Adipocyte (in vitro differentiated cells): ENCODE measurements around the gene COX5A.
A peak's percentile ranks its signal among the peaks of the same experiment; 100 is the strongest.
"Not testable (repeated sequence)": the region's sequence is repeated elsewhere in the genome, so short reads cannot be mapped to it uniquely, and the experiment has no call there.

Experiments used
- DNase-seq: peaks from one replicate; pipeline ENCODE4 v3.0.0-alpha.2; 2015; ENCODE audit warnings: low read depth
- H3K27me3 ChIP-seq: replicated peaks from 2 replicates; pipeline ENCODE4 v1.7.0; 2013; ENCODE audit warnings: mild to moderate bottlenecking, low read length, moderate library complexity; ENCODE audit not compliant: control insufficient read depth, insufficient read depth
- H3K36me3 ChIP-seq: 2 replicates; pipeline ENCODE4 v1.7.0; 2013; ENCODE audit warnings: low read length, mild to moderate bottlenecking, moderate library complexity; ENCODE audit not compliant: control insufficient read depth, insufficient read depth, severe bottlenecking
- H3K4me1 ChIP-seq: 2 replicates; pipeline ENCODE4 v1.7.0; 2013; ENCODE audit warnings: mild to moderate bottlenecking, low read length, moderate library complexity; ENCODE audit not compliant: control insufficient read depth, insufficient read depth
- H3K4me3 ChIP-seq: 2 replicates; pipeline ENCODE4 v1.7.0; 2013; ENCODE audit warnings: mild to moderate bottlenecking, low read length, moderate library complexity
- H3K9ac ChIP-seq: 2 replicates; pipeline ENCODE4 v1.7.0; 2013; ENCODE audit warnings: mild to moderate bottlenecking, low read length, moderate library complexity
- H3K9me3 ChIP-seq: 2 replicates; pipeline ENCODE4 v1.7.0; 2013; ENCODE audit warnings: mild to moderate bottlenecking, low read length, moderate library complexity; ENCODE audit not compliant: control insufficient read depth

COX5A gene

DNA sequence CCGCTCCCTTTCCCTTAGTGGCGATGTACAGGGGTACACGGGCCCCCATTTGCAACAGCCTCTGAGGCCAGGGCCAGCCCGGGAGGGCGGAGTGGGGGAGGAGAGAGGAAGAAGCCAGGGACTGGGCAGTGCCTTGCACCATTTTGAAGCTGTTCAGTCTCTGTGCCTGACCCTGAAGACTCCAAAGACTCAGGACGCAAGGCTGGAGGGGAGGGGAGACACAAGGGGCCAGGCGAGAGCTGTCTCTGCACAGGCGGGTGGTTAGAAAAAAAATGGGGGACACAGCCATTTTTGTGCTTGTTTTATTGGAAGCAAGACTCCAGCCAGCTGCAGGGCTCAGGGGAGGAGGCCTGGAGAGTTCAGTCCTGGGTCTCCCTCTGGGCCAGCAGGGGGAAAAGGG, 17.1 kb upstream of the COX5A start:
- DNase-seq, result no peak
- H3K4me1 ChIP-seq, result peaks cover 36% of the 10 kb centered on the region
- peaks cover 17% of the 10 kb centered on the region for H3K27me3 ChIP-seq
- H3K4me3 ChIP-seq, result peak overlapping the region; percentile 76
- H3K9ac ChIP-seq, result peak overlapping the region; percentile 24
- no peaks in the 10 kb centered on the region for H3K9me3 ChIP-seq
- no peaks in the 10 kb centered on the region for H3K36me3 ChIP-seq

DNA sequence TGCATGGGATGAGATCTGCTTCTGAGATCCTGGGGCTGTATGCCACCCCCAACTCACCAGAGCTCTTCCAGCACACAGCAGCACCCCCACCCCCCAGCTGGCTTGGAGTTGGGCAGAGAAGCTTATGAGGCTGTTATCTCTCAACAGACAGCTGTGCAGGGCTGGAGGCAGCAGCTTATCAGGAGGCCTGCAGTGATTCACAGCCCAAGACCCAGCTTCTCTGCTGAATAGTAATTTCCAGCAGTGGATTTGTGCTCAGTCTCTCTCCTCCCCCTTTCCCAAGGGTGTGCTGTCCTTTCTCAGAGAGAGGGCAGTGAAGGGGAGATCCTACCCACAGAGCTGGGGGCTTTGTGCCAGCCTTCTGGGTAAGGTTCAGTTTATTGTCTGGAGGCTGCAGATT, 16.6 kb upstream of the COX5A start:
- H3K36me3 ChIP-seq, result no peaks in the 10 kb centered on the region
- no peak overlapping the region for H3K4me3 ChIP-seq
- no peaks in the 10 kb centered on the region for H3K9me3 ChIP-seq
- H3K27me3 ChIP-seq, result peaks cover 15% of the 10 kb centered on the region
- peaks cover 36% of the 10 kb centered on the region for H3K4me1 ChIP-seq
- peak; percentile 32 for DNase-seq
- H3K9ac ChIP-seq, result no peak overlapping the region

DNA sequence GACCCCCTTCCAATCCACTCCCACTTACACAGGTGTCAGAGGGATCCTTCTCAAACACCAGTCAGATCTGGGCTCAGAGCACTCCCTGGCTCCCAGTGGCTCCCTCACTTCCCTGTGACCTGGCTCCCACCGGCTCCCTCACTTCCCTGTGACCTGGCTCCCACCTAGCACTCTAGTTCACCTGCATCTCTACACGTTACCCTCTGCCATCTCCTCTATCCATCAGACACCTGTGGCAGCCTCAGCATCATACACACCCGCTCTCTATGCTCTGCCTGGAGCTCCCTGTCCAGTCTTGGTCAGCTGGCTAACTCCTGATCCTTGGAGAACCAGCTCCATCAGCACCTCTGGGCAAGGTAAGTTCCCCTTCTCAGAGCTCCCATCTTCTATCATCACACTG, 13.1 kb upstream of the COX5A start:
- no peaks in the 10 kb centered on the region for H3K27me3 ChIP-seq
- H3K36me3 ChIP-seq, result no peaks in the 10 kb centered on the region
- no peak overlapping the region for H3K4me3 ChIP-seq
- H3K9me3 ChIP-seq, result no peaks in the 10 kb centered on the region
- DNase-seq, result no peak
- peaks cover 21% of the 10 kb centered on the region for H3K4me1 ChIP-seq
- no peak overlapping the region for H3K9ac ChIP-seq

GRCh38 chr15:74950078-74950908, 12.4 kb upstream of the COX5A start:
- H3K9me3 ChIP-seq, result no peaks in the 10 kb centered on the region
- no peaks in the 10 kb centered on the region for H3K36me3 ChIP-seq
- H3K4me3 ChIP-seq, result no peak overlapping the region
- peaks cover 14% of the 10 kb centered on the region for H3K4me1 ChIP-seq
- peak; percentile 92 for DNase-seq
- H3K9ac ChIP-seq, result no peak overlapping the region
- no peaks in the 10 kb centered on the region for H3K27me3 ChIP-seq

- Histone ChIP-seq H3K9me3 (no peaks in the 10 kb centered on the region), H3K27me3 (no peaks in the 10 kb centered on the region), H3K36me3 (peaks cover 4% of the 10 kb centered on the region), H3K9ac (peak overlapping the region; percentile 97), H3K4me3 (peak overlapping the region; percentile 98), H3K4me1 (peaks cover 13% of the 10 kb centered on the region)
- no peak for DNase-seq
Measured at GRCh38 chr15:74937272-74937589, 642 bp downstream of the COX5A start.

DNA sequence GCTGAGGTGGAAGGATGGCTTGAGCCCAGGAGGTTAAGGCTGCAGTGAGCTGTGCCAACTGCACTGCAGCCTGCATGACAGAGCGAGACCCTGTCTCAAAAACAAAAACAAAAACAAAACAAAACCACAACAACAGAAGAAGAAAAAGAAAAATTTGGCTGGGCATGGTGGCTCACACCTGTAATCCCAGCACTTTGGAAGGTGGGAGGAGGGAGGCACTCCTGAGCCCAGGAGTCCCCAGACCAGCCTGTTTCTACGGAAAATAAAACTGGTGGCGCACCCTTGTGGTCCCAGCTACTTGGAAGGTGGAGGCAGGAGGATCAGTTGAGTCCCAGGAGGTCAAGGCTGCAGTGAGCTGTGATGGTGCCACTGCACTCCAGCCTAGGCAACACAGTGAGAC, 2.7 kb downstream of the COX5A start:
- H3K4me3 ChIP-seq, H3K36me3 ChIP-seq, H3K9me3 ChIP-seq, H3K9ac ChIP-seq, H3K27me3 ChIP-seq, DNase-seq: not testable (repeated sequence)
- H3K4me1 ChIP-seq, result peaks cover 13% of the 10 kb centered on the region

DNA sequence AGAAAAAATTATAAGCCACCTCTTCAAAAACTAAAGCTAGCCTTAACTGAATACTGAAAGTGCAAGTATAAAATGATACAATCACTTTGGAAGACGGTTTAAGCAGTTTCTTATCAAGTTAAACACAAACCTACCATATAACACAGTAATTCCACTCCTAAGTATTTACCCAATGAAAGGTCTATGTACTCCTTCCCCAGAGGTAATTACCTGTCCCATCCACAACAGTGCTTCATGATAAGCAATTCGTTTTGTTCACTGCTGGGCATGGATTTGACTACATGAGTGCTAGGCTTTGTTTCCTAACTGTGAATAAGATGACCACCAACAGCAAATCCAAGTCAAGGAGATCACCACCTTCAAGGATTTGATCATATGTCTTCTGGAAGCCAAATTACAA, 4.3 kb downstream of the COX5A start:
- H3K4me1 ChIP-seq, result peaks cover 13% of the 10 kb centered on the region
- H3K9ac ChIP-seq, result no peak overlapping the region
- DNase-seq, result no peak
- no peaks in the 10 kb centered on the region for H3K27me3 ChIP-seq
- H3K4me3 ChIP-seq, result no peak overlapping the region
- no peaks in the 10 kb centered on the region for H3K9me3 ChIP-seq
- peaks cover 19% of the 10 kb centered on the region for H3K36me3 ChIP-seq

- Histone ChIP-seq H3K27me3 (no peaks in the 10 kb centered on the region), H3K4me3 (no peak overlapping the region), H3K9me3 (no peaks in the 10 kb centered on the region), H3K9ac (no peak overlapping the region), H3K4me1 (no peaks in the 10 kb centered on the region), H3K36me3 (peaks cover 52% of the 10 kb centered on the region)
- no peak for DNase-seq
Measured at GRCh38 chr15:74928771-74929198, 9.1 kb downstream of the COX5A start.

- Histone ChIP-seq H3K36me3 (peaks cover 84% of the 10 kb centered on the region), H3K9me3 (no peaks in the 10 kb centered on the region), H3K4me1 (no peaks in the 10 kb centered on the region), H3K9ac (no peak overlapping the region), H3K27me3 (no peaks in the 10 kb centered on the region), H3K4me3 (no peak overlapping the region)
- DNase-seq, result no peak
Measured at GRCh38 chr15:74924525-74924924, 13.3 kb downstream of the COX5A start.

DNA sequence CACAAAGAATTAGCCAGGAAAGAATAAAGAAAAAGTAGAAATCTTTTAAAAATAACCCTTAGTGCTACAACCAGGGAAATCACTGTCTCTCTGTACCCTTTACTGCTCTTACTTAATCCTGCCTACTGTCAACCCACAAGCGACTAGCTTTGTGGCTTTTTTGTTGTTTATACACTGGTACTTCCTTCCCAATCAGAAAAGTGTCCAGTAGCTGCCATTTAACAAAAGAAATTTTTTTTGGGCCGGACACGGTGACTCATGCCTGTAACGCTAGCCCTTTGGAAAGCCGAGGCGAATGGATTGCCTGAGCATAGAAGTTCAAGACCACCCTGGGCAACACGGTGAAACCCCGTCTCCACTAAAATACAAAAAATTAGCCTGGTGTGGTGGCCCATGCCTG, 17.4 kb downstream of the COX5A start:
- Histone ChIP-seq H3K4me3 (no peak overlapping the region), H3K9me3 (no peaks in the 10 kb centered on the region), H3K9ac (no peak overlapping the region), H3K4me1 (no peaks in the 10 kb centered on the region), H3K36me3 (peaks cover 84% of the 10 kb centered on the region), H3K27me3 (no peaks in the 10 kb centered on the region)
- no peak for DNase-seq

GRCh38 chr15:74917676-74918075, 20.2 kb downstream of the COX5A start:
- DNase-seq, result no peak
- Histone ChIP-seq H3K9me3 (no peaks in the 10 kb centered on the region), H3K36me3 (peaks cover 76% of the 10 kb centered on the region), H3K4me3 (no peak overlapping the region), H3K4me1 (peaks cover 6% of the 10 kb centered on the region), H3K27me3 (no peaks in the 10 kb centered on the region), H3K9ac (no peak overlapping the region)

GRCh38 chr15:74913799-74914198, 24.1 kb downstream of the COX5A start:
- DNase-seq, H3K9me3 ChIP-seq, H3K27me3 ChIP-seq, H3K4me1 ChIP-seq, H3K9ac ChIP-seq, H3K4me3 ChIP-seq: not testable (repeated sequence)
- peaks cover 53% of the 10 kb centered on the region for H3K36me3 ChIP-seq
